HepG2 (cell line): Measurements from ENCODE around the gene ABCC10. TPM values are rescaled to one million over a fixed set of nuclear protein-coding genes. Genes with fewer than 3 reads are reported as not detected.

Experiments
- ATAC-seq: fragments of 200-7000 bp; cut with Tn5 transposase; 3 replicates; pipeline ENCODE4 v1.9.1; 2020; ENCODE audit warnings: mild to moderate bottlenecking, moderate library complexity
- BruUV-seq: library from RNA; stranded (reverse); fragments of 400-500 nt; replicated peaks from 2 replicates; lab custom pipeline; 2021; lab: Mats Ljungman, UMichigan
- CTCF ChIA-PET: fragments of 300-600 bp; formaldehyde crosslinking; extraction: SDS; loops from one replicate; lab custom pipeline; 2021; ENCODE audit warnings: low total read pairs, inconsistent platforms, low intra/inter-chr PET ratio; lab: Yijun Ruan, JAX
- POLR2A ChIA-PET: fragments of 350-600 bp; sonication (Branson Sonifier 250); formaldehyde crosslinking; loops from one replicate; lab custom pipeline; 2020; ENCODE audit warnings: antibody characterized with exemption, inconsistent platforms; lab: Yijun Ruan, JAX
- DNase-seq: peaks from one replicate; pipeline ENCODE4 v3.0.0-alpha.2; 2015; ENCODE audit warnings: low spot score
- FAIRE-seq: peaks from 3 replicates; lab custom pipeline; 2011; peaks lifted over from hg19 to GRCh38; lab: Jason Lieb, UNC
- H2AFZ ChIP-seq: one replicate; pipeline ENCODE4 v1.6.1; 2011; ENCODE audit warnings: low read length, inconsistent platforms
- H3K27ac ChIP-seq: fragments of 300-600 bp; 3 replicates; pipeline ENCODE4 v1.8.0; 2011; ENCODE audit warnings: mixed run types, mild to moderate bottlenecking, mixed read lengths, low read length, inconsistent platforms; ENCODE audit not compliant: insufficient read depth; ENCODE audit errors: extremely low read length
- H3K27me3 ChIP-seq, 2 experiments: fragments of 200-600 bp in 1 of 2; 2 replicates in 1 of 2; 3 replicates in 1 of 2; pipeline versions ENCODE4 v1.6.0 to v1.8.0; 2011; ENCODE audit warnings: low read length in 2 of 2, mild to moderate bottlenecking in 2 of 2, moderate library complexity in 2 of 2, inconsistent platforms in 1 of 2; ENCODE audit not compliant: insufficient read depth in 2 of 2, control insufficient read depth in 1 of 2
- H3K36me3 ChIP-seq, 2 experiments: fragments of 200-600 bp in 1 of 2; replicated peaks in 1 of 2; 2 replicates in 1 of 2; 3 replicates in 1 of 2; pipeline versions ENCODE4 v1.5.1 to v1.8.0; 2011; ENCODE audit warnings: low read length in 2 of 2, inconsistent platforms in 1 of 2; ENCODE audit not compliant: insufficient read depth in 2 of 2, control insufficient read depth in 1 of 2
- H3K4me1 ChIP-seq: 2 replicates; pipeline ENCODE4 v1.5.1; 2012; ENCODE audit warnings: low read length, inconsistent platforms; ENCODE audit not compliant: insufficient read depth
- H3K4me2 ChIP-seq: 2 replicates; pipeline ENCODE4 v1.6.0; 2011; ENCODE audit warnings: low read depth, low read length, inconsistent platforms
- H3K4me3 ChIP-seq, 3 experiments: fragments of 200-600 bp in 1 of 3; sonication (generic), shearing (Covaris generic) in 1 of 3; replicated peaks in 1 of 3; 2 replicates each; pipeline ENCODE4 v1.5.1; 2011 to 2016; ENCODE audit warnings: low read length in 3 of 3, inconsistent platforms in 2 of 3, low read depth in 2 of 3, mild to moderate bottlenecking in 2 of 3, control low read depth in 1 of 3, mixed read lengths in 1 of 3; ENCODE audit not compliant: insufficient read depth in 1 of 3
- H3K79me2 ChIP-seq: one replicate; pipeline ENCODE4 v1.6.1; 2011; ENCODE audit warnings: low read length, inconsistent platforms; ENCODE audit not compliant: insufficient read depth
- H3K9ac ChIP-seq: 2 replicates; pipeline ENCODE4 v1.6.0; 2011; ENCODE audit warnings: mild to moderate bottlenecking, low read depth, low read length, inconsistent platforms; ENCODE audit not compliant: insufficient read depth
- H3K9me3 ChIP-seq: 2 replicates; pipeline ENCODE4 v1.5.1; 2012; ENCODE audit warnings: mild to moderate bottlenecking, low read length
- H4K20me1 ChIP-seq: 2 replicates; pipeline ENCODE4 v1.6.0; 2011; ENCODE audit warnings: inconsistent platforms, mild to moderate bottlenecking, low read length, moderate library complexity; ENCODE audit not compliant: insufficient read depth
- CREB1 ChIP-seq, 2 experiments: fragments of 450-650 bp in 1 of 2; IDR thresholded peaks; 2 replicates each; pipeline ENCODE4 v1.6.1; 2016 to 2017; ENCODE audit warnings: control low read depth in 1 of 2, mild to moderate bottlenecking in 1 of 2, missing compliant biosample characterization in 1 of 2, missing genetic modification characterization in 1 of 2
- GATAD1 ChIP-seq: IDR thresholded peaks from 2 replicates; pipeline ENCODE4 v1.6.1; 2016; ENCODE audit warnings: missing genetic modification reagents, missing compliant biosample characterization
- GPN1 ChIP-seq: sonication (generic); formaldehyde crosslinking; IDR thresholded peaks from 2 replicates; pipeline ENCODE4 v1.5.1; 2020; ENCODE audit warnings: missing genetic modification reagents, borderline replicate concordance
- HCFC1 ChIP-seq: fragments of 150-350 bp; IDR thresholded peaks from 2 replicates; pipeline ENCODE4 v1.6.1; 2014; ENCODE audit warnings: low read depth, low read length
- HHEX ChIP-seq: IDR thresholded peaks from 2 replicates; pipeline ENCODE4 v1.6.1; 2016; ENCODE audit warnings: control low read depth
- HNRNPLL ChIP-seq: fragments of 200-400 bp; formaldehyde crosslinking; IDR thresholded peaks from 2 replicates; pipeline ENCODE4 v1.6.1; 2017; ENCODE audit warnings: mild to moderate bottlenecking, low read depth, low read length; ENCODE audit not compliant: poor library complexity, severe bottlenecking
- KDM3A ChIP-seq: IDR thresholded peaks from 2 replicates; pipeline ENCODE4 v1.6.1; 2018; ENCODE audit warnings: low read depth, missing compliant biosample characterization
- MAZ ChIP-seq, 2 experiments: sonication (generic) in 1 of 2; formaldehyde crosslinking in 1 of 2; IDR thresholded peaks; 2 replicates each; pipeline versions ENCODE4 v1.5.0 to v1.6.1; 2012 to 2020; ENCODE audit warnings: low read depth in 2 of 2, mild to moderate bottlenecking in 2 of 2, borderline replicate concordance in 1 of 2, improper control_type of control experiment in 1 of 2, low read length in 1 of 2, missing genetic modification reagents in 1 of 2, moderate library complexity in 1 of 2
- PRDM10 ChIP-seq: sonication (generic); formaldehyde crosslinking; IDR thresholded peaks from 2 replicates; pipeline ENCODE4 v1.4.0; 2020; ENCODE audit warnings: low read depth, missing genetic modification reagents
- SRY ChIP-seq: sonication (generic); formaldehyde crosslinking; IDR thresholded peaks from 2 replicates; pipeline ENCODE4 v1.8.0; 2022; ENCODE audit warnings: mild to moderate bottlenecking, missing genetic modification reagents
- ZNF10 ChIP-seq: sonication (generic); formaldehyde crosslinking; IDR thresholded peaks from 2 replicates; pipeline ENCODE4 v1.4.0; 2020; ENCODE audit warnings: mild to moderate bottlenecking, low read depth, missing genetic modification reagents, borderline replicate concordance
- ZNF124 ChIP-seq: sonication (generic); formaldehyde crosslinking; IDR thresholded peaks from 2 replicates; pipeline ENCODE4 v1.4.0; 2020; ENCODE audit warnings: missing genetic modification reagents
- ZNF18 ChIP-seq: sonication (generic); formaldehyde crosslinking; IDR thresholded peaks from 2 replicates; pipeline ENCODE4 v1.8.0; 2022; ENCODE audit warnings: mild to moderate bottlenecking, missing genetic modification reagents; ENCODE audit not compliant: insufficient replicate concordance
- ZNF552 ChIP-seq: sonication (generic); formaldehyde crosslinking; IDR thresholded peaks from 2 replicates; pipeline ENCODE4 v1.9.0; 2022; ENCODE audit warnings: missing genetic modification reagents, mild to moderate bottlenecking, borderline replicate concordance
- ZNF660 ChIP-seq: sonication (generic); formaldehyde crosslinking; IDR thresholded peaks from 2 replicates; pipeline ENCODE4 v1.5.1; 2020; ENCODE audit warnings: mild to moderate bottlenecking, low read depth, missing genetic modification reagents, borderline replicate concordance
- whole genome bisulfite sequencing: methylation state at CpG from one replicate; pipeline ENCODE4 v1.1.6; 2017; ENCODE audit warnings: low lambda C conversion rate; 5-methylcytosine and 5-hydroxymethylcytosine counted together
- in situ Hi-C: cut with HindIII; loops from 2 replicates; pipeline ENCODE4 v1.10.0; 2017; ENCODE audit warnings: low pct_unique_long_range_greater_than_20kb; ENCODE audit not compliant: extremely low pct_ligation_motif_present
- intact Hi-C: fragments of 100-400 bp; cut with micrococcal nuclease; formaldehyde crosslinking; loops from one replicate; pipeline ENCODE4 v1.10.0; 2022; ENCODE audit not compliant: unreplicated experiment
- polyA plus RNA-seq, 8 experiments: library from polyadenylated mRNA; depleted of rRNA in 3 of 8; stranded (reverse) in 7 of 8; unstranded in 1 of 8; fragments of >200 nt; fragmentation: Illumina TruSeq in 4 of 8; extraction: Trizol in 4 of 8; gene quantifications; 2 replicates each; pipeline versions ENCODE4 v1.2.1 to v1.2.3, GENCODE V29; 2011 to 2016; ENCODE audit warnings: low read depth in 4 of 8, missing spikeins in 1 of 8, mixed read lengths in 1 of 8; ENCODE audit not compliant: insufficient read depth in 1 of 8
- total RNA-seq, 5 experiments: library from RNA; depleted of rRNA; stranded (reverse); fragments of >200 nt; fragmentation: Illumina TruSeq; extraction: Trizol; gene quantifications; 2 replicates each; pipeline ENCODE4 v1.2.3, GENCODE V29; 2016; ENCODE audit warnings: low read depth in 1 of 5
- TF ChIP-seq, protein P1 (sequence below): sonication (generic); formaldehyde crosslinking; IDR thresholded peaks from 2 replicates; pipeline ENCODE4 v1.5.1; 2020; ENCODE audit warnings: mild to moderate bottlenecking, moderate library complexity, missing genetic modification reagents
- TF ChIP-seq, protein P2 (sequence below): sonication (generic); formaldehyde crosslinking; IDR thresholded peaks from 2 replicates; pipeline ENCODE4 v1.4.0; 2020; ENCODE audit warnings: mild to moderate bottlenecking, missing genetic modification reagents

ABCC10 gene
- total and polyA plus RNA-seq, 2 of the 13 experiments (the other 11 are each of a cell fraction or from before 2014, with no cell fraction given): 16.0 to 24.3 TPM

DNA sequence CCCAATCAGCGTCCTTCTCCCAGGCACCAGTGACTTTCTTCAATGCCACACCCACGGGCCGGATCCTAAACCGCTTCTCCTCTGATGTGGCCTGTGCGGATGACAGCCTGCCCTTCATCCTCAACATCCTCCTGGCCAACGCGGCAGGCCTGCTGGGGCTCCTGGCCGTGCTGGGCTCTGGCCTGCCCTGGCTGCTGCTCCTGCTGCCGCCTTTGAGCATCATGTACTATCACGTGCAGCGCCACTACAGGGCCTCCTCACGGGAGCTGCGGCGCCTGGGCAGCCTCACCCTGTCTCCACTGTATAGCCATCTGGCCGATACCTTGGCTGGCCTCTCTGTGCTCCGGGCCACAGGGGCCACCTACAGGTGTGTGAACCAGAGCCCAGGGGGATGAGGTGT, 18.2 kb downstream of the ABCC10 start:
- peaks cover 27 to 58% of the 10 kb centered on the region in 2 experiments for H3K36me3 ChIP-seq
- ATAC-seq: no peak; the same call in 2 of the 3 replicates

More for the DNA sequence above, 18.2 kb downstream of the ABCC10 start:
- DNase-seq (no peak), FAIRE-seq (no peak)
- Histone ChIP-seq H3K27ac (no peak overlapping the region), H4K20me1 (no peaks in the 10 kb centered on the region), H3K9me3 (no peaks in the 10 kb centered on the region), H3K4me1 (no peaks in the 10 kb centered on the region), H3K9ac (no peak overlapping the region), H3K4me2 (no peak overlapping the region), H3K4me3 (no peak overlapping the region), H2AFZ (no peak overlapping the region)
- WGBS: 98% methylated on average over 16 of the region's 16 CpGs
- intact Hi-C loops (no loop called here), in situ Hi-C loops (no loop called here)
- CTCF ChIA-PET: no interaction called here
- BruUV-seq: no TSS peak
- TF ChIP-seq HHEX (CRISPR knock-in tag): no peak
- no peak for TF ChIP-seq KDM3A (CRISPR knock-in tag)
- no peak for TF ChIP-seq ZNF552 (CRISPR knock-in tag)
- TF ChIP-seq HCFC1: no peak
- no peak for TF ChIP-seq GPN1
- TF ChIP-seq SRY (CRISPR knock-in tag): no peak
- TF ChIP-seq, protein P1, sequence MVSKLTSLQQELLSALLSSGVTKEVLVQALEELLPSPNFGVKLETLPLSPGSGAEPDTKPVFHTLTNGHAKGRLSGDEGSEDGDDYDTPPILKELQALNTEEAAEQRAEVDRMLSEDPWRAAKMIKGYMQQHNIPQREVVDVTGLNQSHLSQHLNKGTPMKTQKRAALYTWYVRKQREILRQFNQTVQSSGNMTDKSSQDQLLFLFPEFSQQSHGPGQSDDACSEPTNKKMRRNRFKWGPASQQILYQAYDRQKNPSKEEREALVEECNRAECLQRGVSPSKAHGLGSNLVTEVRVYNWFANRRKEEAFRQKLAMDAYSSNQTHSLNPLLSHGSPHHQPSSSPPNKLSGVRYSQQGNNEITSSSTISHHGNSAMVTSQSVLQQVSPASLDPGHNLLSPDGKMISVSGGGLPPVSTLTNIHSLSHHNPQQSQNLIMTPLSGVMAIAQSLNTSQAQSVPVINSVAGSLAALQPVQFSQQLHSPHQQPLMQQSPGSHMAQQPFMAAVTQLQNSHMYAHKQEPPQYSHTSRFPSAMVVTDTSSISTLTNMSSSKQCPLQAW (CRISPR knock-in tag): no peak
- TF ChIP-seq, protein P2, sequence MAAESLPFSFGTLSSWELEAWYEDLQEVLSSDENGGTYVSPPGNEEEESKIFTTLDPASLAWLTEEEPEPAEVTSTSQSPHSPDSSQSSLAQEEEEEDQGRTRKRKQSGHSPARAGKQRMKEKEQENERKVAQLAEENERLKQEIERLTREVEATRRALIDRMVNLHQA (CRISPR knock-in tag): no peak
- no peak for TF ChIP-seq CREB1 (IDR thresholded peaks at IDR 0.05)
- no peak for TF ChIP-seq CREB1 (CRISPR knock-in tag; IDR thresholded peaks at IDR 0.05)
- TF ChIP-seq HNRNPLL: no peak
- no peak for TF ChIP-seq GATAD1 (CRISPR knock-in tag)
- no peak for TF ChIP-seq PRDM10 (CRISPR knock-in tag)
- TF ChIP-seq ZNF10 (CRISPR knock-in tag): no peak
- TF ChIP-seq ZNF18 (CRISPR knock-in tag): no peak
- TF ChIP-seq ZNF660 (CRISPR knock-in tag): no peak
- no peak for TF ChIP-seq MAZ (IDR thresholded peaks at IDR 0.05; ENCODE audit: borderline replicate concordance, low read depth, low read length)
- no peak for TF ChIP-seq MAZ (CRISPR knock-in tag; IDR thresholded peaks at IDR 0.05; ENCODE audit: low read depth)
- TF ChIP-seq ZNF124 (CRISPR knock-in tag): no peak
- TF ChIP-seq, all 625 proteins: peak for 0
- Histone ChIP-seq H3K79me2 (no peaks in the 10 kb centered on the region), H3K27me3 (no peaks in the 10 kb centered on the region)
- POLR2A ChIA-PET: interaction anchor here (0.8 to 1.1 kb wide), 3 partner anchors 9 to 44 kb away, joined by 3 read pairs; partner anchors contain the start of gene DLK2
